ENCODE measurements around the gene RAB6D.
"Not testable (repeated sequence)": the region's sequence is repeated elsewhere in the genome, so short reads cannot be mapped to it uniquely, and the experiment has no call there.

Gene RAB6D

GRCh38 chr2:131389657-131390056 lies 25.7 kb upstream of the RAB6D start:
- H3K27me3 ChIP-seq (ENCODE audit: insufficient read depth, low read depth, severe bottlenecking): no peaks in the 10 kb centered on the region
- no peak overlapping the region for H3K4me3 ChIP-seq (ENCODE audit: low read depth, low read length)
- TF ChIP-seq CTCF (IDR thresholded peaks at IDR 0.05; ENCODE audit: low read depth, low read length): no peak
- H3K27ac ChIP-seq: no peak overlapping the region
- no peaks in the 10 kb centered on the region for H3K36me3 ChIP-seq
- H3K9me3 ChIP-seq (ENCODE audit: severe bottlenecking): no peaks in the 10 kb centered on the region
- no peak for DNase-seq

GRCh38 chr2:131388834-131389233 lies 24.9 kb upstream of the RAB6D start:
- not testable (repeated sequence) for H3K27me3 ChIP-seq (ENCODE audit: insufficient read depth, low read depth, severe bottlenecking); H3K27ac ChIP-seq; H3K4me3 ChIP-seq (ENCODE audit: low read depth, low read length); H3K36me3 ChIP-seq; DNase-seq; H3K9me3 ChIP-seq (ENCODE audit: severe bottlenecking)

GRCh38 chr2:131373111-131373510 lies 9.1 kb upstream of the RAB6D start:
- not testable (repeated sequence) for H3K27me3 ChIP-seq (ENCODE audit: insufficient read depth, low read depth, severe bottlenecking); DNase-seq; H3K4me3 ChIP-seq (ENCODE audit: low read depth, low read length); H3K36me3 ChIP-seq; H3K27ac ChIP-seq; H3K9me3 ChIP-seq (ENCODE audit: severe bottlenecking)

GRCh38 chr2:131369954-131370353 lies 6.0 kb upstream of the RAB6D start:
- Histone ChIP-seq H3K27ac (no peak overlapping the region), H3K9me3 (ENCODE audit: severe bottlenecking) (no peaks in the 10 kb centered on the region), H3K27me3 (ENCODE audit: insufficient read depth, low read depth, severe bottlenecking) (no peaks in the 10 kb centered on the region), H3K36me3 (no peaks in the 10 kb centered on the region), H3K4me3 (ENCODE audit: low read depth, low read length) (no peak overlapping the region)
- no peak for DNase-seq
- no peak for TF ChIP-seq CTCF (IDR thresholded peaks at IDR 0.05; ENCODE audit: low read depth, low read length)

GRCh38 chr2:131368493-131369066 lies 4.6 kb upstream of the RAB6D start:
- not testable (repeated sequence) for DNase-seq; H3K27me3 ChIP-seq (ENCODE audit: insufficient read depth, low read depth, severe bottlenecking); H3K4me3 ChIP-seq (ENCODE audit: low read depth, low read length); H3K9me3 ChIP-seq (ENCODE audit: severe bottlenecking); H3K27ac ChIP-seq; H3K36me3 ChIP-seq

- TF ChIP-seq CTCF (IDR thresholded peaks at IDR 0.05; ENCODE audit: low read depth, low read length): no peak
- no peaks in the 10 kb centered on the region for H3K9me3 ChIP-seq (ENCODE audit: severe bottlenecking)
- H3K27me3 ChIP-seq (ENCODE audit: insufficient read depth, low read depth, severe bottlenecking): no peaks in the 10 kb centered on the region
- H3K4me3 ChIP-seq (ENCODE audit: low read depth, low read length): no peak overlapping the region
- H3K36me3 ChIP-seq: no peaks in the 10 kb centered on the region
- no peak overlapping the region for H3K27ac ChIP-seq
- no peak for DNase-seq
These were observed 3.4 kb upstream of the RAB6D start for GRCh38 chr2:131367352-131367751.

GRCh38 chr2:131366643-131367042 lies 2.7 kb upstream of the RAB6D start:
- Histone ChIP-seq H3K27ac (no peak overlapping the region), H3K27me3 (ENCODE audit: insufficient read depth, low read depth, severe bottlenecking) (no peaks in the 10 kb centered on the region)
- TF ChIP-seq CTCF (IDR thresholded peaks at IDR 0.05; ENCODE audit: low read depth, low read length): no peak

More at GRCh38 chr2:131366643-131367042, 2.7 kb upstream of the RAB6D start:
- no peak for DNase-seq
- Histone ChIP-seq H3K4me3 (ENCODE audit: low read depth, low read length) (no peak overlapping the region), H3K36me3 (no peaks in the 10 kb centered on the region), H3K9me3 (ENCODE audit: severe bottlenecking) (no peaks in the 10 kb centered on the region)

All from WERI-Rb-1 (cell line).